Ovary (tissue), 9 donors: ENCODE results near the gene LSMEM2. TPM values are rescaled to one million over a fixed set of nuclear protein-coding genes. Genes with fewer than 3 reads are reported as not detected.

Experiments used
- DNase-seq, 5 donors: peaks; one replicate each; pipeline ENCODE4 v3.0.0-alpha.2; 2019 to 2020
- H3K27ac ChIP-seq, 2 donors: fragments of 200-600 bp; one replicate each; pipeline versions ENCODE4 v1.5.1 to v1.8.0; 2019 to 2022
- H3K27me3 ChIP-seq: fragments of 200-600 bp; one replicate; pipeline ENCODE4 v1.8.0; 2022
- H3K36me3 ChIP-seq: fragments of 200-600 bp; sonication (generic); one replicate; pipeline ENCODE4 v1.5.1; 2019
- H3K4me1 ChIP-seq: one replicate; pipeline ENCODE4 v1.8.1; 2013; ENCODE audit warnings: mild to moderate bottlenecking, moderate library complexity; ENCODE audit not compliant: insufficient read depth
- H3K4me3 ChIP-seq: fragments of 200-600 bp; sonication (generic); one replicate; pipeline ENCODE4 v1.5.1; 2017
- H3K9me3 ChIP-seq, 2 donors: fragments of 200-600 bp in 1 of 2; sonication (generic) in 1 of 2; one replicate each; pipeline versions ENCODE4 v1.5.1 to v1.8.1; 2013 to 2019; ENCODE audit warnings: mild to moderate bottlenecking in 1 of 2, moderate library complexity in 1 of 2
- EP300 ChIP-seq: sonication (generic); formaldehyde crosslinking; IDR thresholded peaks from one replicate; pipeline ENCODE4 v1.6.1; 2017; ENCODE audit warnings: antibody characterized with exemption
- POLR2A ChIP-seq: fragments of 450-650 bp; IDR thresholded peaks from one replicate; pipeline ENCODE4 v1.6.1; 2017; ENCODE audit warnings: antibody characterized with exemption, mild to moderate bottlenecking, moderate library complexity
- WGBS, 3 donors: extraction: QIAGEN DNeasy Blood & Tissue Kit in 1 of 3; methylation state at CpG; one replicate each; pipeline versions ENCODE4 v1.1.5 to v1.1.7; 2013 to 2017; 5-methylcytosine and 5-hydroxymethylcytosine counted together
- intact Hi-C, 4 donors: fragments of 100-400 bp; cut with DNase I; formaldehyde crosslinking; loops; one replicate each; pipeline versions ENCODE4 v1.11.0 to v1.15.1; 2022 to 2023
- polyA plus RNA-seq, 2 donors: library from polyadenylated mRNA; stranded (reverse); fragments of 200-250 nt in 1 of 2; fragments of 350-450 nt in 1 of 2; fragmentation: Illumina TruSeq in 1 of 2; extraction: RNeasy Lipid Tissue Mini Kit (QIAGEN cat#74804) in 1 of 2; gene quantifications; one replicate each; pipeline ENCODE4 v1.2.3, GENCODE V29; 2013 to 2014
- total RNA-seq, 7 donors: library from RNA; depleted of rRNA in 2 of 7; stranded (reverse); fragments of >200 nt in 2 of 7; fragmentation: NEBNext Ultra II Directional in 3 of 7; extraction: Animal tissue kit (Norgen Biotek cat#: 25700) in 3 of 7; gene quantifications; one replicate each; pipeline versions ENCODE4 v1.1.0 to v1.2.4, GENCODE V29; 2016 to 2023
- TF ChIP-seq, protein P1 (sequence below), 3 donors: fragments of 450-650 bp in 2 of 3; fragments of 200-600 bp in 1 of 3; IDR thresholded peaks; one replicate each; pipeline versions ENCODE4 v1.5.1 to v1.8.0; 2016 to 2022; ENCODE audit warnings: antibody characterized with exemption in 3 of 3, mild to moderate bottlenecking in 1 of 3
- donor health status: DM: no; HTN: no; CAD: no; lungs with moderate emphysema.
- donor health status: DM: no; HTN: no; CAD: no.
- donor health status: Bipolar disorder and iron deficiency.
- donor health status: DM: yes; HTN: yes; CAD: no.
- donor health status: DM: no; HTN: no; CAD: no.
- donor health status: DM: yes; HTN: yes; CAD: no.

LSMEM2 gene
- total and polyA plus RNA-seq, 9 donors = 0.42 to 1.4 (median 0.76) TPM; not detected in 2

DNA sequence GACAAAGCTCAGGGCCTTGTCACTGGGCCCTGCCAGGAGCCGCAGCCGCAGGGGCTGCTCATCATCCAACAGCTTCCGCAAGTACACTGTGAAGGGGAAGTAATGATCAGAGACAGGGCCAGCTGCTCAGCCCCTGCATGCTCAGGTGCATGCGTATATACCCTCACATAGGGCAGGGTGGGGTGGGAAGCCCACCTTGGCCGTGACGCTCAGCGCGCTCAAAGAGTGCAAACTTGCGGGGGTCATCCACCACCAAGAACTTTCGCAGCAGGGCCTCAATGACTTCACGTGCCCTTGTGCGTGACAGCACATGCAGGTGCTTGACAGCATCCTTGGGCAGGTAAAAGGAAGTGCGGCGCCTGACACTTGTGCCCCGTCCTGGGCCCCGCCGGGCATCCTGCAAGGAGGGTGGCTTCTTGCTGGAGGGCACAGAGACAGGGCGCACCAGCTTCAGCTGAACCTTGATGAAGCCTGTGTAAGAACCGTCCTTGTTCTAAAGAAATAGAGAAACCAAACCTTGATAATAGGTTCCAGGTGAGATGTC lies 52.5 kb downstream of the LSMEM2 start:
- H3K27me3 ChIP-seq = no peaks in the 10 kb centered on the region
- DNase-seq = no peak
- H3K4me3 ChIP-seq = no peak overlapping the region
- no peaks in the 10 kb centered on the region for H3K9me3 ChIP-seq
- H3K4me1 ChIP-seq = peaks cover 10% of the 10 kb centered on the region
- H3K27ac ChIP-seq = no peak overlapping the region
- TF ChIP-seq EP300 (no peak), POLR2A (no peak)
- TF ChIP-seq, protein P1, sequence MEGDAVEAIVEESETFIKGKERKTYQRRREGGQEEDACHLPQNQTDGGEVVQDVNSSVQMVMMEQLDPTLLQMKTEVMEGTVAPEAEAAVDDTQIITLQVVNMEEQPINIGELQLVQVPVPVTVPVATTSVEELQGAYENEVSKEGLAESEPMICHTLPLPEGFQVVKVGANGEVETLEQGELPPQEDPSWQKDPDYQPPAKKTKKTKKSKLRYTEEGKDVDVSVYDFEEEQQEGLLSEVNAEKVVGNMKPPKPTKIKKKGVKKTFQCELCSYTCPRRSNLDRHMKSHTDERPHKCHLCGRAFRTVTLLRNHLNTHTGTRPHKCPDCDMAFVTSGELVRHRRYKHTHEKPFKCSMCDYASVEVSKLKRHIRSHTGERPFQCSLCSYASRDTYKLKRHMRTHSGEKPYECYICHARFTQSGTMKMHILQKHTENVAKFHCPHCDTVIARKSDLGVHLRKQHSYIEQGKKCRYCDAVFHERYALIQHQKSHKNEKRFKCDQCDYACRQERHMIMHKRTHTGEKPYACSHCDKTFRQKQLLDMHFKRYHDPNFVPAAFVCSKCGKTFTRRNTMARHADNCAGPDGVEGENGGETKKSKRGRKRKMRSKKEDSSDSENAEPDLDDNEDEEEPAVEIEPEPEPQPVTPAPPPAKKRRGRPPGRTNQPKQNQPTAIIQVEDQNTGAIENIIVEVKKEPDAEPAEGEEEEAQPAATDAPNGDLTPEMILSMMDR (IDR thresholded peaks at IDR 0.05) = no peak
- intact Hi-C loops = no loop called here
- no peaks in the 10 kb centered on the region for H3K36me3 ChIP-seq
- 94 to 95% (median 94%) methylated on average over 19 of the region's 19 CpGs for WGBS, 3 donors

DNA sequence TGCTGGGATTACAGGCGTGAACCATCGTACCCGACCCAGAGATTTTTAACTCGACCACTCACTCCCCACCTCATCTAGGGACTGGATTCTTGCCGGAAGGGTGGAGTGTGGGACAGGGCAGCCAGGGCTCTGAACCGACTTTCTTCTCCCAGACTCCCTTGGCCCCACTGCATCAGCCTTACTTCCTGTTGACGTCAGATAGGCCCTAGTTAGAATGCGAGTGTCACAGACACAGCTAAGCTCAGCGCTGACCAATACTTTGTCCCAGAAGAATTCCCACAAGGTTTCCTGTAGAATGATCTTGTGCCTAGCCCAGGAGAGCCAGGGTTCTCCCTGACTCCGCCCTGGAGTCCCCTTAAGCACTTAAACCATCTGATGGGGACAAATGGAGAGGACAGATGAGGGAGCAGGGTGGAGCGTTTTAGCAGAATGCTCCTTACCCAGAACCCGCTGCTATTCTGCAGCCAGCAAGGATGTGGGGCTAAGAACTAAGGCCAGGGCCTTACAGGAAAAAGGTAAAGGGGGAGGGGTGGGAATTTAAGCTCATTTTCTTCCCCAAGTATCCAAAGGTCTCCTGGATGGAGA lies 54.9 kb downstream of the LSMEM2 start:
- WGBS, 3 donors = 58 to 62% (median 60%) methylated on average over 12 of the region's 12 CpGs
- Histone ChIP-seq H3K4me1 (peaks cover 6% of the 10 kb centered on the region), H3K9me3 (no peaks in the 10 kb centered on the region), H3K27me3 (no peaks in the 10 kb centered on the region), H3K27ac (peak overlapping the region in 1 of 2 donors; percentile 39), H3K4me3 (no peak overlapping the region), H3K36me3 (no peaks in the 10 kb centered on the region)
- DNase-seq = no peak
- TF ChIP-seq EP300 = no peak
- no peak for TF ChIP-seq POLR2A
- TF ChIP-seq, protein P1 (IDR thresholded peaks at IDR 0.05) = no peak
- intact Hi-C loops = no loop called here

DNA sequence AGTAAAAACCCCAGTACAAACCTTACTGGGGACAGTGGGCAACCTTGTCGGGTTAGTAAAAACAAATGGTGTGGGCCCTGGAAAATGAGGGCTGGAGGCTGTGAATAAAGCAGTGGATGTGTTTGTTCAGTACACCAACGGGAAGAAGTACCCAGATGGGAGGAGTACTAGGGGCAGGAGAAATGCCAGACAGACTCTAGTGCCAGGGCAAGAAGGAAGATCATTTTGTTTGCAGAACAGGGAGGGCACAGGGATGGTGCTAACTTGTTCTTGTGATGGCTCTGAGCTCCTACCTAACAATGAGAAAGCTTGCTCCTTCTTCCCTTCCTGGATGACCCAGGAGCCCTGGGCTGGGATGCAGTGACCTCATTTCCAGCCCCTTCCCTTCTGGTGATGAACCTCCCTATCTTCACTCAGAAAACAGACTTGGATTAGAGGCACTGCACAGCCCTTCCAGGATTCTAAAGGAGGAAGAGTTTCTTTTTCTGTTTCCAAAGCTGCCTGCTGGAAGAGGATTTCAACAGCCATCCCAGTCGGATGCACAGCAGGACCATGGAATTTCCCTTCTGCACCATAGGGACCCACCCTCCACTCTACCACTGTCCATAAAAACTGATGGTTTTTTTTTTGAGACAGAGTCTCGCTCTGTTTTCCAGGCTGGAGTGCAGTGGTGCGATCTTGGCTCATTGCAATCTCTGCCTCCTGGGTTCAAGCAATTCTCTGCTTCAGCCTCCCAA lies 55.6 kb downstream of the LSMEM2 start:
- WGBS, 3 donors = 55 to 67% (median 61%) methylated on average over 5 of the region's 5 CpGs
- no peak for TF ChIP-seq EP300
- TF ChIP-seq POLR2A = no peak
- TF ChIP-seq, protein P1 (IDR thresholded peaks at IDR 0.05) = no peak
- Histone ChIP-seq H3K27me3 (no peaks in the 10 kb centered on the region), H3K4me3 (no peak overlapping the region), H3K9me3 (no peaks in the 10 kb centered on the region), H3K4me1 (peaks cover 7% of the 10 kb centered on the region), H3K36me3 (no peaks in the 10 kb centered on the region), H3K27ac (peak overlapping the region in 1 of 2 donors; percentile 39)
- DNase-seq = no peak
- intact Hi-C loops = no loop called here

DNA sequence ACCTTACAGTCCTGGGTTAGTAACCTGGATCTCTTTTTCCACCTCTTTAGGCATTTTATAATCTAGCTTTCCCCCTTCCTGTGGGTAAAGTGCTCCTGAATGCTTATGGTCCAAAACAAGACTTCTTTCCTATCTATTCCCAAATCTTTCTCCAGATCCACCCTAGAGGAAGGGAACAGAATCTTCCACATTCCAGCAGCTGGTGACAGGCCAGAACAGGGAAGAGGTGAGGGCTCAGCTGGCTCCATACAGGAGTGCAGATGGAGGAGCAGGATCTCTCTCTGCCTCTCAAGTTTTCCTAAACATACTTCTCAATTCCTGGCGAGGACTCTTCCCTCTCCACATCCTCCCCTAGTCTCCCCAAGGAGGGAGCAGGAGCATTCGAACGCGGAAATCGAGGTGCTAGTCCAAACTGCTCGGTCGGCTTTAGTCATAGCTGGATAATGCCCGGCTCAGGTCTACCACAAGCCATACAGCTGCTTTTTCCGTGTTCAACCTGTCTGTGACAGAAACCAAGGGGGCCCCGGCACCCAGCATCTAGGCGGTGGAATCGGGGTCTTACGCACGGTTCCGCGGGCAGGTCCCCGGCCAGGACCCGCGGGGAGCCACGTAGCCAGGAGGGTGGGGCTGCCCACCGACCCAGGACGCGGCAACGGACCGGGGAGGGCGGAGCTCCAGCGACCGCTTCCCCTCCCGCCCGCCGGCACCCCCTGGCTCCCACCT lies 57.7 kb downstream of the LSMEM2 start:
- intact Hi-C loops = no loop called here
- no peak for DNase-seq
- no peaks in the 10 kb centered on the region for H3K36me3 ChIP-seq
- no peaks in the 10 kb centered on the region for H3K9me3 ChIP-seq
- H3K4me1 ChIP-seq = peaks cover 16% of the 10 kb centered on the region
- no peaks in the 10 kb centered on the region for H3K27me3 ChIP-seq
- peak overlapping the region; percentile 83 to 91 for H3K27ac ChIP-seq
- WGBS, 3 donors = 0 to 1% (median 1%) methylated on average over 15 to 31 of the region's 31 CpGs
- no peak for TF ChIP-seq POLR2A
- TF ChIP-seq, protein P1 (IDR thresholded peaks at IDR 0.05) = no peak
- no peak for TF ChIP-seq EP300
- H3K4me3 ChIP-seq = peak overlapping the region; percentile 82
